ENCODE data around the gene STK11. TPM values are rescaled to one million over a fixed set of nuclear protein-coding genes. Genes with fewer than 3 reads are reported as not detected.

STK11 gene
- polyA plus RNA-seq, 1 experiment, result 24.6 TPM

DNA sequence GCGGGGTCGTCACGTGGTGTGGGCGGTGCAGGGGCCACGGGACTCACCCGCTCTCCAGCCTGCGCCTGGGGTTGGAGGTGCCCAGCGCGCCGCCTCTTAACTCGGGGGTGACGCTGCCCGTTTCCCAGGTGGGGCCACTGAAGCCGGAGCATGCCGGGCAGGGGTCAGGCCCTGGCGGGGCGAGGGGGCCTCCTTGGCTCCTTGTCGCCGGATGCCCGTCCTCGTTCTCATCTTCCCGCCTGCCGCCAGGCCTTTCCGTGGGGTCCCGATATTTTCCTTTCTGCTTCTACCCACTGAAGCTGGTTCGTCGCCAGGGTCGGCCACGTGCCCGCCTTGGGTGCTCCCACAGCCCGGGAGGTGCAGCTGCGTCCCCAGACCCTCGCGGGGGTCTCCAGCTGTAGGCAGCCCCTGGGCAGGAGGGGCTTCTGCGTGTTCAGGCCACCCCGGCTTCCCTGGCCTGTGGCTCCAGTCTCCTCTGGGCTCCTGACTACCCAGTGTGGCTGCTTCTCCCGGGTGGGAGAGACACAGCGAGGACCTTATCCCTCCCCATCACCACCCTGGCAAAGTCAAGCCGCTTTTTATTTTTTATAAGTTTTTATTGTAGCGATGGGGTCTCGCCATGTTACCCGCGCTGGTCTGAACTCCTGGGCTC lies 70.5 kb downstream of the STK11 start:
- Histone ChIP-seq H3K27me3 (ENCODE audit: control insufficient read depth, insufficient read depth, low read length) (no peaks in the 10 kb centered on the region), H3K4me3 (ENCODE audit: low read depth, low read length) (peak overlapping the region; percentile 75), H3K27ac (ENCODE audit: low read depth, low read length) (peak overlapping the region; percentile 91), H3K9me3 (ENCODE audit: control insufficient read depth, insufficient read depth, low read length) (peaks cover 12% of the 10 kb centered on the region; the same call in 1 of the 2 replicates)
- TF ChIP-seq, protein P1, sequence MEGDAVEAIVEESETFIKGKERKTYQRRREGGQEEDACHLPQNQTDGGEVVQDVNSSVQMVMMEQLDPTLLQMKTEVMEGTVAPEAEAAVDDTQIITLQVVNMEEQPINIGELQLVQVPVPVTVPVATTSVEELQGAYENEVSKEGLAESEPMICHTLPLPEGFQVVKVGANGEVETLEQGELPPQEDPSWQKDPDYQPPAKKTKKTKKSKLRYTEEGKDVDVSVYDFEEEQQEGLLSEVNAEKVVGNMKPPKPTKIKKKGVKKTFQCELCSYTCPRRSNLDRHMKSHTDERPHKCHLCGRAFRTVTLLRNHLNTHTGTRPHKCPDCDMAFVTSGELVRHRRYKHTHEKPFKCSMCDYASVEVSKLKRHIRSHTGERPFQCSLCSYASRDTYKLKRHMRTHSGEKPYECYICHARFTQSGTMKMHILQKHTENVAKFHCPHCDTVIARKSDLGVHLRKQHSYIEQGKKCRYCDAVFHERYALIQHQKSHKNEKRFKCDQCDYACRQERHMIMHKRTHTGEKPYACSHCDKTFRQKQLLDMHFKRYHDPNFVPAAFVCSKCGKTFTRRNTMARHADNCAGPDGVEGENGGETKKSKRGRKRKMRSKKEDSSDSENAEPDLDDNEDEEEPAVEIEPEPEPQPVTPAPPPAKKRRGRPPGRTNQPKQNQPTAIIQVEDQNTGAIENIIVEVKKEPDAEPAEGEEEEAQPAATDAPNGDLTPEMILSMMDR (IDR thresholded peaks at IDR 0.05; ENCODE audit: low read depth, low read length), result no peak
- DNase-seq (ENCODE audit: low read depth, low spot score), result no peak
- ChIA-PET CTCF (no interaction called here), POLR2A (no interaction called here)

DNA sequence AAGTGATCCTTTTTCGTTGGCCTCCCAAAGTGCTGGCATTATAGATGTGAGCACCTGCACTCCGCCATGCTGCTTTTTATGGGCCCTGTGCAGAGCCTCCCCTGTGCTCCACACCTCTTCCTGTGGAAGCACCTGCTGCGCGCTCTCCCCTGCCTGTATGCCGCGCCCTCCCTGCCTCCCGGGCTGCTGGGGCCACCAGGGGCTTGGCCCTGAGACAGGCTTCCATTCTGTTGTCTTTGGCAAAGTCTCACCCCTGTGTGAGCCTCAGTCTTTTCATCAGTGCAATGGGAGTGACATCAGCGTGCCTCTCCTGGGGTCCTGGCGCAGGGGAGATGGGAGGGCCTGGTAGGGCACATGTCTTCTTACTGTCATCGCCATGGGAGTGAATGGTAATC lies 71.0 kb downstream of the STK11 start:
- CTCF ChIA-PET, result no interaction called here

DNA sequence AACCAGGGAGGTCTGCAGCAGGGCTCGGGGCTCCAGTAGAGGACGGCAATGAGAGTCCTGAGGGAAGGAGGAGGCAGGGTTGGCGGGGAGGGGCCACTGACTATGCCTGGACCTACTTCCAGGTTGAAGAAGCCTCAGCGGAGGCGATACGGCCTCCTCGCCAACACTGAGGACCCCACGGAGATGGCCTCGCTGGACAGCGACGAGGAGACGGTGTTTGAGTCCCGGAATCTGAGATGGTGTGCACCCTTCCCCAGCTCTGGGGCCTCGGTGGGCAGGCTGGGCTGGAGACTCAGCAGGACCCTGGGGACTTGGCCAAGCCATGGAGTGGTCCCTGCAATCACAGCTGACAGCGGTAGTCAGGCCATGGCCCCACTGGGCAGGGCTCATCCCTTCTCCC lies 71.5 kb downstream of the STK11 start:
- ChIA-PET CTCF (no interaction called here), POLR2A (interaction anchor here (1.0 kb wide), 1 partner anchor 8 kb away, joined by 4 read pairs; the partner anchor contains the start of gene CIRBP)
- TF ChIP-seq, protein P1 (IDR thresholded peaks at IDR 0.05; ENCODE audit: low read depth, low read length), result no peak
- no peak for DNase-seq (ENCODE audit: low read depth, low spot score)
- no peak overlapping the region for H3K4me3 ChIP-seq (ENCODE audit: low read depth, low read length)
- H3K9me3 ChIP-seq (ENCODE audit: control insufficient read depth, insufficient read depth, low read length), result peaks cover 12% of the 10 kb centered on the region; the same call in 1 of the 2 replicates
- H3K27ac ChIP-seq (ENCODE audit: low read depth, low read length), result no peak overlapping the region
- no peaks in the 10 kb centered on the region for H3K27me3 ChIP-seq (ENCODE audit: control insufficient read depth, insufficient read depth, low read length)

More for the DNA sequence above, 71.0 kb downstream of the STK11 start:
- TF ChIP-seq, protein P1 (IDR thresholded peaks at IDR 0.05; ENCODE audit: low read depth, low read length), result no peak
- Histone ChIP-seq H3K27ac (ENCODE audit: low read depth, low read length) (no peak overlapping the region), H3K4me3 (ENCODE audit: low read depth, low read length) (peak overlapping the region; percentile 75), H3K9me3 (ENCODE audit: control insufficient read depth, insufficient read depth, low read length) (peaks cover 12% of the 10 kb centered on the region; the same call in 1 of the 2 replicates), H3K27me3 (ENCODE audit: control insufficient read depth, insufficient read depth, low read length) (no peaks in the 10 kb centered on the region)
- POLR2A ChIA-PET, result no interaction called here
- DNase-seq (ENCODE audit: low read depth, low spot score), result no peak

Other genes starting within 250 kb of the STK11 start
- 24.5 and 36.3 TPM in 2 replicates for gene WDR18, start 221.4 kb upstream of the STK11 start, polyA plus RNA-seq (2011; rRNA removed)
- gene GRIN3B, start 205.4 kb upstream of the STK11 start, polyA plus RNA-seq (2011; rRNA removed), result 0.24 and 0.38 TPM in 2 replicates
- gene TMEM259, start 184.7 kb upstream of the STK11 start, polyA plus RNA-seq (2011; rRNA removed), result 55.8 and 74.0 TPM in 2 replicates
- not detected in 2 replicates for gene RNU6-2, start 184.3 kb upstream of the STK11 start, polyA plus RNA-seq (2011; rRNA removed)
- 302 and 362 TPM in 2 replicates for gene CNN2, start 179.2 kb upstream of the STK11 start, polyA plus RNA-seq (2011; rRNA removed)
- 1.5 and 1.6 TPM in 2 replicates for gene ABCA7, start 165.7 kb upstream of the STK11 start, polyA plus RNA-seq (2011; rRNA removed)
- 0.36 and 0.60 TPM in 2 replicates for gene ARHGAP45, start 138.6 kb upstream of the STK11 start, polyA plus RNA-seq (2011; rRNA removed)
- 140 and 172 TPM in 2 replicates for gene POLR2E, start 110.4 kb upstream of the STK11 start, polyA plus RNA-seq (2011; rRNA removed)
- gene GPX4, start 101.8 kb upstream of the STK11 start, polyA plus RNA-seq (2011; rRNA removed), result 627 and 865 TPM in 2 replicates
- 9.9 and 14.2 TPM in 2 replicates for gene SBNO2, start 31.5 kb upstream of the STK11 start, polyA plus RNA-seq (2011; rRNA removed)
- 1.1 and 1.6 TPM in 2 replicates for gene CBARP, start 32.2 kb downstream of the STK11 start, polyA plus RNA-seq (2011; rRNA removed)
- gene ATP5F1D, start 36.0 kb downstream of the STK11 start, polyA plus RNA-seq (2011; rRNA removed), result 36.4 and 55.1 TPM in 2 replicates
- gene MIDN, start 42.8 kb downstream of the STK11 start, polyA plus RNA-seq (2011; rRNA removed), result 6.6 and 10.6 TPM in 2 replicates
- 269 and 274 TPM in 2 replicates for gene CIRBP, start 63.6 kb downstream of the STK11 start, polyA plus RNA-seq (2011; rRNA removed)
- gene FAM174C, start 69.8 kb downstream of the STK11 start, polyA plus RNA-seq (2011; rRNA removed), result 16.6 and 29.1 TPM in 2 replicates
- not detected in 2 replicates for gene EFNA2, start 80.1 kb downstream of the STK11 start, polyA plus RNA-seq (2011; rRNA removed)
- 26.1 and 45.5 TPM in 2 replicates for gene NDUFS7, start 178.1 kb downstream of the STK11 start, polyA plus RNA-seq (2011; rRNA removed)
- gene GAMT, start 195.8 kb downstream of the STK11 start, polyA plus RNA-seq (2011; rRNA removed), result 26.9 and 39.8 TPM in 2 replicates
- 45.8 and 52.8 TPM in 2 replicates for gene DAZAP1, start 201.8 kb downstream of the STK11 start, polyA plus RNA-seq (2011; rRNA removed)
- gene RPS15, start 232.6 kb downstream of the STK11 start, polyA plus RNA-seq (2011; rRNA removed), result 596 and 980 TPM in 2 replicates
- 0.09 and 0.17 TPM in 2 replicates for gene APC2, start 244.3 kb downstream of the STK11 start, polyA plus RNA-seq (2011; rRNA removed)